HEK293 (cell line): ENCODE measurements around the gene TMEM143.

Source experiments
- CTCF ChIP-seq: fragments of 450-650 bp; formaldehyde crosslinking; IDR thresholded peaks from 2 replicates; pipeline ENCODE4 v1.5.1; 2016; ENCODE audit warnings: missing biosample characterization, missing genetic modification characterization
- MYNN ChIP-seq: fragments of 450-650 bp; formaldehyde crosslinking; IDR thresholded peaks from 2 replicates; pipeline ENCODE4 v1.5.1; 2016; ENCODE audit warnings: missing biosample characterization, missing genetic modification characterization, borderline replicate concordance
- ZBTB8A ChIP-seq: fragments of 450-650 bp; formaldehyde crosslinking; IDR thresholded peaks from 2 replicates; pipeline ENCODE4 v1.5.1; 2016; ENCODE audit warnings: missing biosample characterization, missing genetic modification characterization
- ZNF138 ChIP-seq: fragments of 450-650 bp; formaldehyde crosslinking; IDR thresholded peaks from 2 replicates; pipeline ENCODE4 v1.5.1; 2016; ENCODE audit warnings: missing biosample characterization, missing genetic modification characterization, borderline replicate concordance
- ZNF155 ChIP-seq: fragments of 450-650 bp; formaldehyde crosslinking; IDR thresholded peaks from 2 replicates; pipeline ENCODE4 v1.5.1; 2016; ENCODE audit warnings: missing biosample characterization, missing genetic modification characterization
- ZNF2 ChIP-seq: fragments of 450-650 bp; formaldehyde crosslinking; IDR thresholded peaks from 2 replicates; pipeline ENCODE4 v1.5.1; 2016; ENCODE audit warnings: missing biosample characterization, missing genetic modification characterization
- ZNF623 ChIP-seq: fragments of 450-650 bp; formaldehyde crosslinking; IDR thresholded peaks from 2 replicates; pipeline ENCODE4 v1.5.1; 2016; ENCODE audit warnings: missing biosample characterization, missing genetic modification characterization
- ZNF768 ChIP-seq: fragments of 450-650 bp; formaldehyde crosslinking; IDR thresholded peaks from 2 replicates; pipeline ENCODE4 v1.5.1; 2018; ENCODE audit warnings: missing biosample characterization, mild to moderate bottlenecking, missing genetic modification characterization

DNA sequence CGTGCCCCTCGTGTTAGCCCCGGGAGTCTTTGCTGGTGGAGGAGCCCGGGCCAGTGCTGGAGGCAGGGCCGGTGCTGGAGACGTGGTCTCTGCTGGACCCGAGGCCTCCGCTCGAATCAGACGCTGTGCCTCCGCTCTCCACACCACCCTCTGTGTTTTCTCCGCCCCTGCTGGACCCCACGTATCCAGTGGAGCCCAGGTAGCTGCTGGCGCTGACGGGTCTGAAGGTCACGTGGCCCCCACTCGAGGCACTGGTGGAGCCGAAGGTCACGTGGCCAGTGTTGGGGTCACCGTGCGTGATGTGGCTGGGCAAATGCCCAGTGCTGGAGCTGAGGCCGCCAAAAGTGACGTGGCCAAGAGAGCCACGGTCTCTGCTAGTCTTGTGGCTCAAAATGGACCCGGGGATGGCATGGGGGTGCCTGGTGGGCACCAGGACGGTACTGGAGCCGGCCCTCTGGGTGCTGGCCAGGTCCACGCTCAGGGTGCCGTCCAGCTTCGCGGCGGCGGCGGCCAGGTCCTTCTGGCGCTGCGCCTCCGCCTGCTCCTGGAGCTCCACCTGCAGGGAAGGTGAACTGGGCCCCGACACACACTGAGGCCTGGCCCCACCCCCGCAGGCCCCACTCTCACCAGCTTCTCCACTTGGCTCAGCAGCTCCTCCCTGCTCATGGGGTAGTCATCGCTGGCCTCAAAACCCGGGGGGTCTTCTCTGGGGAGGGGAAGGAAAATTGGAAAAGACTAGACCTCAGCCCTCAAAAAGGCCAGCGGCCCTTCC is 66.6 kb downstream of the TMEM143 start:
- TF ChIP-seq ZNF155 (tag by site-specific recombination) (no peak), CTCF (tag by site-specific recombination) (no peak), ZNF2 (tag by site-specific recombination) (no peak), ZNF138 (tag by site-specific recombination) (no peak), ZBTB8A (no peak), MYNN (tag by site-specific recombination) (no peak), ZNF623 (no peak), ZNF768 (no peak)
